GM23248 (cell line): ENCODE data around the gene GAK.

Experiments used
- EZH2 ChIP-seq: fragments of 200-600 bp; sonication (generic); IDR thresholded peaks from 2 replicates; pipeline ENCODE4 v1.6.1; 2018; ENCODE audit warnings: antibody characterized with exemption, mild to moderate bottlenecking; ENCODE audit not compliant: insufficient read depth, poor library complexity, severe bottlenecking
- EZH2phosphoT487 ChIP-seq: fragments of 200-600 bp; sonication (generic); IDR thresholded peaks from 2 replicates; pipeline ENCODE4 v1.6.1; 2018; ENCODE audit warnings: antibody characterized with exemption, moderate library complexity, mild to moderate bottlenecking, low read depth; ENCODE audit not compliant: insufficient read depth

DNA sequence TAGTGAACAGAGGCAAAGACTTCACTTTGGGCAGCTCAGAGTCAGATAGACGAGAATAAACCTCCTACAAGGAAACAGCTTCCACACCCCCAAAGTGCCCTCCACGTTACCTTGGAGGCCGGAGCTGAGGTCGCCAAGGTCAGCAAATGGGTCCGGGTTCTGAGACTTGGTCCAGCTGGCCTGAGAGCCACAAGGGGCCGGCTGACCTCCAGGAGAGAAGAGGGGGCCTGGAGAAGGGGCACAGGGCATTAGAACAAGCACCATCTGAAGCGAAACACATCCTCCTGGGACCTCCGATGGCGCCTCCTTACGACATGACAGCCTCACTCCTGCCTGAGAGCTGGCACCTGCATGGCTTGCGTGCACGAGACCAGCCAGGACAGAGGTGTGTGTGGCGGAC lies 72.6 kb downstream of the GAK start:
- TF ChIP-seq EZH2 (no peak), EZH2phosphoT487 (no peak)
